ENCODE data around the gene PHF2. TPM values are rescaled to one million over a fixed set of nuclear protein-coding genes. Genes with fewer than 3 reads are reported as not detected.

The PHF2 gene
- total and polyA plus RNA-seq, 9 of the 15 experiments (the other 6 are each of a cell fraction or from before 2014, with no cell fraction given): 0.37 to 14.4 (median 8.1) TPM

DNA sequence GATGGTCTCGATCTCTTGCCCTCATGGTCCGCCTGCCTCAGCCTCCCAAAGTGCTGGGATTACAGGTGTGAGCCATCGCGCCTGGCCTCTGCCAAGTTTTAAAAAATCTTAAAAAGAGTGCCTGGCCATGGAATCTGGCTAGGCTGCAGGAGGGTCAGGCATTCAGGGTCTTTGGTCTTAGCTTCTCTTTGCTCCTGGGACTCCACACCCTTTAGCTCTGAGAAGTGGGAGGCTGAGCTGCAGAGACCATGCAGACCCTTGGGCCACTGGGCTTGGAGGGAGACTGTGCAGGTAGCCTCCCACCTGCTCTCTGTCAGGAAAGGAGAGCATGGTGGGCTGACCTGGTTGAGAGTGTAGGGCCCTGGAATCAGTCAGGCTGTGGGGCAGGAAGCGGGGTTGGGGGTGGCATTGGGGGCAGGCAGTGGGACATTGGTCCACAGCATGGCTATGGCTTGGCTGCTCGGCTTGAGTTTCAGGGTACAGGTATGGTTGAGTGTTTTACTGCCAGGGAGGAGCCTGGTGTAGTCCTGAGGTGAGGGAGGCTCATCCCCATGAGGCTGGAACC is 20.8 kb downstream of the PHF2 start:
- no peaks in the 10 kb centered on the region for H3K9me3 ChIP-seq (replicated peaks; ENCODE audit: control insufficient read depth, insufficient read depth, low read depth, low read length)
- ATAC-seq (no peak), FAIRE-seq (no peak), DNase-seq (ENCODE audit: extremely low read depth in 1 of 4, low spot score in 3 of 4) (no peak)
- H4K20me1 ChIP-seq (replicated peaks; ENCODE audit: control insufficient read depth, insufficient read depth, low read length): peaks cover 17% of the 10 kb centered on the region; the same call in 1 of the 2 replicates
- 86% methylated on average over 6 of the region's 6 CpGs for WGBS (ENCODE audit: insufficient coverage, low coverage, missing lambda C conversion rate)
- no peak overlapping the region for H3K27ac ChIP-seq (ENCODE audit: extremely low read depth, low read depth, low read length)
- BruUV-seq (replicated peaks): no TSS peak
- intact Hi-C loops (cut with micrococcal nuclease) (no loop called here), in situ Hi-C loops (cut with MboI) (no loop called here)
- no peaks in the 10 kb centered on the region for H3K27me3 ChIP-seq (ENCODE audit: control insufficient read depth in 2 of 2, insufficient read depth in 2 of 2, low read length in 2 of 2)
- H3K9me1 ChIP-seq (ENCODE audit: control insufficient read depth, insufficient read depth, low read length): no peaks in the 10 kb centered on the region
- ChIA-PET POLR2A (no interaction called here), CTCF (ENCODE audit: low intra/inter-chr PET ratio) (no interaction called here)
- H3K36me3 ChIP-seq (ENCODE audit: control insufficient read depth, insufficient read depth, low read length): no peaks in the 10 kb centered on the region
- peaks cover 27% of the 10 kb centered on the region for H3K79me2 ChIP-seq (ENCODE audit: control insufficient read depth, insufficient read depth, low read length)
- TF ChIP-seq, protein P1, sequence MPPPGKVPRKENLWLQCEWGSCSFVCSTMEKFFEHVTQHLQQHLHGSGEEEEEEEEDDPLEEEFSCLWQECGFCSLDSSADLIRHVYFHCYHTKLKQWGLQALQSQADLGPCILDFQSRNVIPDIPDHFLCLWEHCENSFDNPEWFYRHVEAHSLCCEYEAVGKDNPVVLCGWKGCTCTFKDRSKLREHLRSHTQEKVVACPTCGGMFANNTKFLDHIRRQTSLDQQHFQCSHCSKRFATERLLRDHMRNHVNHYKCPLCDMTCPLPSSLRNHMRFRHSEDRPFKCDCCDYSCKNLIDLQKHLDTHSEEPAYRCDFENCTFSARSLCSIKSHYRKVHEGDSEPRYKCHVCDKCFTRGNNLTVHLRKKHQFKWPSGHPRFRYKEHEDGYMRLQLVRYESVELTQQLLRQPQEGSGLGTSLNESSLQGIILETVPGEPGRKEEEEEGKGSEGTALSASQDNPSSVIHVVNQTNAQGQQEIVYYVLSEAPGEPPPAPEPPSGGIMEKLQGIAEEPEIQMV (tag; conservative IDR thresholded peaks at IDR 0.05; ENCODE audit: low read depth): no peak
- TF ChIP-seq PHF21A (IDR thresholded peaks at IDR 0.05; ENCODE audit: borderline replicate concordance, low read depth) (no peak), TOE1 (IDR thresholded peaks at IDR 0.05; ENCODE audit: borderline replicate concordance) (no peak), TOE1 (CRISPR knock-in tag; IDR thresholded peaks at IDR 0.05; ENCODE audit: borderline replicate concordance, low read depth) (no peak), RFX5 (IDR thresholded peaks at IDR 0.05; ENCODE audit: low read depth, low read length) (no peak)
- TF ChIP-seq, protein P2, sequence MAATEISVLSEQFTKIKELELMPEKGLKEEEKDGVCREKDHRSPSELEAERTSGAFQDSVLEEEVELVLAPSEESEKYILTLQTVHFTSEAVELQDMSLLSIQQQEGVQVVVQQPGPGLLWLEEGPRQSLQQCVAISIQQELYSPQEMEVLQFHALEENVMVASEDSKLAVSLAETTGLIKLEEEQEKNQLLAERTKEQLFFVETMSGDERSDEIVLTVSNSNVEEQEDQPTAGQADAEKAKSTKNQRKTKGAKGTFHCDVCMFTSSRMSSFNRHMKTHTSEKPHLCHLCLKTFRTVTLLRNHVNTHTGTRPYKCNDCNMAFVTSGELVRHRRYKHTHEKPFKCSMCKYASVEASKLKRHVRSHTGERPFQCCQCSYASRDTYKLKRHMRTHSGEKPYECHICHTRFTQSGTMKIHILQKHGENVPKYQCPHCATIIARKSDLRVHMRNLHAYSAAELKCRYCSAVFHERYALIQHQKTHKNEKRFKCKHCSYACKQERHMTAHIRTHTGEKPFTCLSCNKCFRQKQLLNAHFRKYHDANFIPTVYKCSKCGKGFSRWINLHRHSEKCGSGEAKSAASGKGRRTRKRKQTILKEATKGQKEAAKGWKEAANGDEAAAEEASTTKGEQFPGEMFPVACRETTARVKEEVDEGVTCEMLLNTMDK (IDR thresholded peaks at IDR 0.05; ENCODE audit: borderline replicate concordance, insufficient read depth, low read depth, low read length, poor library complexity, severe bottlenecking): no peak
- H2AFZ ChIP-seq (ENCODE audit: low read depth, low read length): no peak overlapping the region
- H3K4me3 ChIP-seq: no peak overlapping the region
- no peak overlapping the region for H3K4me2 ChIP-seq (ENCODE audit: insufficient read depth, low read length)
- peaks cover 24 to 27% of the 10 kb centered on the region in 2 experiments for H3K4me1 ChIP-seq (replicated peaks in 1 of 2; ENCODE audit: control insufficient read depth in 2 of 2, insufficient read depth in 2 of 2, low read length in 2 of 2)
- no peak overlapping the region for H3K9ac ChIP-seq (ENCODE audit: insufficient read depth in 1 of 2, low read depth in 2 of 2, low read length in 2 of 2)
